Fibroblast of the conjunctiva (primary cell): ENCODE data around the gene ZNF302.

ENCODE experiments used
- DNase-seq: peaks from one replicate; pipeline ENCODE4 v3.0.0-alpha.2; 2010; ENCODE audit warnings: low read depth

ZNF302 gene

GRCh38 chr19:34732612-34733211, 55.2 kb downstream of the ZNF302 start:
- DNase-seq: no peak

DNA sequence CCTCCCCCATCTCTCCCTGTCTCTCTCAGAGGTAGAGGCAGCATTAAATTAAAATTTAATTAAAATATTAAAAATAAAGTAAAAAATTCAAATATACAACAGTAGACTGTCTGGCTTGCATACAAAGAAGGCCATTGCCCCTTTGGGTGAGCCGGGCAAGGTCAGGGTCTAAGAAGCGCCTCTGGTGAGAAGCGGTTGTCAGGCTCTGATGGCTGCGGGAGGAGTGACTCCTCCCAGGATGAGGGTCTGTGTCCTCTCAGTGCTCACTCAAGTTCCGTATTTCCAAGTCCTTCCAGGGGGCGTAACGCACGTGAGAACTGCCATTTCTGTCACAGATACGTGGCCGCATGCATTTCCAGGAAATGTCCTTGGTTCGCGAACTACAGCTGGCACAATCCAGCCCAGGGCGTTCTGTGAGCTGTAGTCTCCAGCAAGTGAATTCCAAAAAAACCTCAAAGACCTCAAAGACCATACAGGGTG, 55.8 kb downstream of the ZNF302 start:
- DNase-seq: no peak

GRCh38 chr19:34733746-34734536, 56.5 kb downstream of the ZNF302 start, which contains the start of gene ZNF181:
ZNF181 (plus strand) TSS chr19:34734243; CDS start chr19:34735038, 795 bp downstream.
- peak; percentile 63 for DNase-seq

GRCh38 chr19:34734537-34735103, 57.1 kb downstream of the ZNF302 start:
- peak; percentile 70 for DNase-seq
